SH-SY5Y (cell line): Measurements from ENCODE around the gene SIDT2.

Source experiments
- GATA2 ChIP-seq: IDR thresholded peaks from 2 replicates; pipeline ENCODE4 v1.6.1; 2011; ENCODE audit warnings: mild to moderate bottlenecking, low read depth, low read length
- GATA3 ChIP-seq: IDR thresholded peaks from 2 replicates; pipeline ENCODE4 v1.6.1; 2011; ENCODE audit warnings: low read depth, mild to moderate bottlenecking, low read length, moderate library complexity

GRCh38 chr11:117193130-117194020 is 14.8 kb downstream of the SIDT2 start:
- TF ChIP-seq GATA3 (no peak), GATA2 (no peak)
